NCI-H345 treated with DMSO at 0.1 percent for 48 hours (cell line): ENCODE measurements around the gene NFS1.
"Not testable (repeated sequence)": the region's sequence is repeated elsewhere in the genome, so short reads cannot be mapped to it uniquely, and the experiment has no call there.

Source experiments
- DNase-seq: peaks from one replicate; lab custom pipeline; 2025; ENCODE audit not compliant: unreplicated experiment; lab: John Stamatoyannopoulos, UW

NFS1 gene

DNA sequence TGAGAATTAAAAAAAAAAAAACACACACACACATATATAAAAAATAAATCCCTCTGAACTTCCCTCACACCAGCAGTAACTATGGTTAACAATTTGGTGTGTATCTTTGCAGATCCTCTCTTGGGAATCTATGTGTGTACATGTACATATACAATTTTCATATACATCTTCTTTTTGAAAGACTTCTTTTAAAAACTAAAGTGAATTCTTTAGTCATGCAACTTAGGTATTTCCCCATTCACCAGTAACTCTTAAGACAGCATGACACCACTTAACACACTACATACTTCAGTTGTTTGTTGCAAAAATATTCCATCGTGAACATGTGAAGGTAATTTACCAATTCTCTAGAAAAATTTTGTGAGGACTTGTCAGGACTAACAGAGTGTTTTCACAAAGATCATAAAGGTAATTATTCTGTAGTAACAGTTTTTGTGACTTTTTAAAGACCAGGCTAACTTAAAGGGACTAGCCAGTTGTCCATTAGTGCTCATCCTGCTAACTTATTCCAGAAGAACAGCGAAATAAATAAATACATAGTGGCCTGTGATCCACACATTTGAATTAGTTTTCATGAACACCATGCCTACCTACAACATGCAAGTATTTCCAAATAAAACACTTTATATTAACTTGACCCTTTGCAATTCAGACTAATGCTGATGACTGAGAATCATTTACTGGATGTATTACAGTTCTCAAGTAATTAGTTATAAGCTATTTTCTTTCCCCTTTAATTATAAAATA, 30.9 kb upstream of the NFS1 start:
- DNase-seq, result no peak

DNA sequence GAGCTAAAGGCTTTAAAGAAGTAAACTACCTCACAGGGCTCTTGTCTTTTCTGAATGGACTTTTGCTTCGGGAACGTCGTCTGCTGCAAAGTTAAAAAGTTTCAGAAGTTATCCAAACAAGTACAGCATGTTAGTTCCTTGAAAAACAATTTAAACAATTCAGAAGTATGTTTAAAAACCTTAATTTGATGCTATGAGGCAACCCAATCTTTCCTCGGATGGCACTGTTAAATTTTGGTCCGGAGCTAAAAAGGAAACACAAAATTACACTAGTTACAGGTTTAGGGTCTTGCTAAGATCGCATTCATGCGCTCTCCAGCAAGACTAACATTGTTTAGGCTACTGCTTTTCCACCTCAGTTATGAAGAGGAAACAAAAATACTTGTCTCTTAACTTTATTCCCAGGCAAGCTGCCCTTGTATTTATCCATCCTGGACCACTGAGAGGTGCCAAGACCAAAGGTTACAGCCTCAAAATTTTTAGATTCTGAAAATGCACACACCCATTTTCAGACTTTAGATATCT, 30.2 kb upstream of the NFS1 start:
- DNase-seq, result no peak

DNA sequence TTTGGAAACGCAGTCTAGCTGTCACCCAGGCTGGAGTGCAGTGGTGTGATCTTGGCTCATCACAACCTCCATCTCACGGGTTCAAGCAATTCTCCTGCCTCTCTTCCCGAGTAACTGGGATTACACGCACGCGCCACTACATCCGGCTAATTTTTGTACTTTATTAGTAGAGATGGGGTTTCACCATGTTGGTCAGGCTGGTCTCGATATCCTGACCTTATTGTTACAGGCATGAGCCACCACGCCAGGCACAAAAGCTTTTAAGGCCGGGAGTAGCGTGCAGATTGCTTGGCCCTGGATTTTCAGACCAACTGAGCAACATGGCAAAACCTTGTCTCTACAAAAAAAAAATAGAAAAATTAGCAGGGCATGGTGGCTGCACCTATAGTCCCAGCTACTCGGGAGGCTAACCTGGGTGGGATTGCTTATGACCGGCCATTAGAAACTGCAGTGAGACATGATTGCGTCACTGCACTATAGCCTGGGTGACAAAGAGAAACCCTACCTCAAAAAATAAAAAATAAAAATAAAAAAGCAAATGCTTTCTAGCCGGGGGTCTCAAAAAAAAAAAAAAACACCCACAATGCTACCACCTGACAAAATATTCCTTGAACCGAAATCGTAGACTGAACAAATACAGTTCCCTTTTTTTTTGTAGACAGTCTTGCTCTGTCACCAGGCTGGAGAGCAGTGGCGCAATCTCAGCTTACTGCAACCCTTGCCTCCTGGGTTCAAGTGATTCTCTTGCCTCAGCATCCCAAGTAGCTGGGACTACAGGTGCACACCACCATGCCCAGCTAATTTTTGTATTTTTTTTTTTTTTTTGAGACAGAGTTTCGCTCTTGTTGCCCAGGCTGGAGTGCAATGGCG, 27.9 kb upstream of the NFS1 start:
- DNase-seq, result no peak

DNA sequence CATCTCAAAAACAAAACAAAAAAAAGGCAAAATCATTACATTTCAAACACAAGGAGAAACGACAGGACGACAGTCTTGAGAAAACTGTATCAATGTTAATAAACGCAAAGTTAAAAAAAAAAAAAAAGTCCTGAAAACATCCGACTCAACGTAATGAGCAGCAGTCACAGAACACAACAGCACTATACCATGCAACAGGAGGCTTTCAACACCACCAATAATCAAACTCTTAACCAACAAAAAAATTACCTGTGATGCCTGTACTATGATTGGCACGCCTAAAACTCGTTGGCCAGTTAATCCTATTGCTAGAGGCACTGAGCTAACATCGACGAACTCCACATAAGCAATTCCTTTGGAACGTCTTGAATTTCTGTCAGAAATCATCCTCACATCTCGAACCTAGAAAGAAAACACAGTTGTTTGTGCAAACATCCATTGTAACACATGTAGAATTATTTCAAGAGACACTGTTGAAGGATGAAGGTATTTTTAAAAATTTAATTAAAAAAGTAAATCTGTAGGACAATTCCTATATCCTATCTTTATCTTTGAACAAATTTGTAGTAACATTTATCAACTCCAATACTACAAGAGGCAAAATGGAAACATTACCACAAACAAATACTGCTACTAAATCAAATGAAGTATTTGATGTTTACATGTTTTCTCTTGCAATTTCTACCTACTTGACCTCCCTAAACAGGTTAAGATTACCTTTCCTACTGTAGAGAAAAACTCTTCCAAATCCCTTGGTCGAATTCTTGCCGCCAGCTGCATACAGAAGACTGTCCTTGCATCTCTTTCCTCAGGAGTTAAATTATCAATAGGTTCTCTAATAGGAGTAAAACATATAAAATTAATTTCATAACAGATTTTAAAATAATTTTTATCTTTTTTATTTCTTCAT, 25.4 kb upstream of the NFS1 start:
- DNase-seq, result no peak

DNA sequence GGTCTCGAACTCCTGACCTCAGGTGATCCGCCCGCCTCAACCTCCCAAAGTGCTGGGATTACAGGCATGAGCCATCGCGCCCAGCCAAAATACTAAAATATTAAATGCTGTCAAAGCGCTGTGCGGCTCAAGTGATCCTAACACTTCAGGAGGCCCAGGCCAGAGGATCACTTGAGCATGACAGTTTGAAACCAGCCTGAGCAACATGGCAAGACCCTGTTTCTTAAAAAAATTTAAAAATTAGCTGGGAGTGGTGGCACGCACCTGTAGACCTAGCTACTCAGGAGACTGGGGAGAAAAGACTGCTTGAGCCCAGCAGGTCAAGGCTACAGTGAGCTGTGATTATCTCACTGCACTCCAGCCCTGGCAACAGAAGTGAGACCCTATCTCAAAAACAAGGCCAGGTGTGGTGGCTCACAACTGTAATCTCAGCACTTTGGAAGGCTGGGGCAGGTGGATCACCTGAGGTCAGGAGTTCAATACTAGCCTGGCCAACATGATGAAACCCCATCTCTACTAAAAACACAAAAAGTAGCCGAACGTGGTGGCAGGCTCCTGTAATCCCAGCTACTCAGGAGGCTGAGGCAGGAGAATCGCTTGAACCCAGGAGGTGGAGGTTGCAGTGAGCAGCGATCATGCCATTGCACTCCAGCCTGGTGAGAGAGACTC, 24.6 kb upstream of the NFS1 start:
- DNase-seq, result not testable (repeated sequence)

DNA sequence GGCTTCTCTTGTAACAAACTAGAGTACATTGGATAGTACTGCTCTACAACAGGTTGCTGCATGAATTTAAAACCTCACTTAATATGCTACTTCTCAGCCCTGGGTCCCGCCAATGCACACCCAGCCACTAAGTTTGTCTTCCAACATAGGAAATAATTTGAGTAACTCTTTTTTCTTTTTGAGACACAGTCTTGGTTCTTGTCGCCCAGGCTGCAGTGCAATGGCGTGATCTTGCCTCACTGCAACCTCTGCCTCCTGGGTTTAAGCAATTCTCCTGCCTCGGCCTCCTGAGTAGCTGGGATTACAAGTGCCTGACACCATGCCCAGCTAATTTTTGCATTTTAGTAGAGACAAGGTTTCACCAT, 24.1 kb upstream of the NFS1 start:
- DNase-seq, result not testable (repeated sequence)

DNA sequence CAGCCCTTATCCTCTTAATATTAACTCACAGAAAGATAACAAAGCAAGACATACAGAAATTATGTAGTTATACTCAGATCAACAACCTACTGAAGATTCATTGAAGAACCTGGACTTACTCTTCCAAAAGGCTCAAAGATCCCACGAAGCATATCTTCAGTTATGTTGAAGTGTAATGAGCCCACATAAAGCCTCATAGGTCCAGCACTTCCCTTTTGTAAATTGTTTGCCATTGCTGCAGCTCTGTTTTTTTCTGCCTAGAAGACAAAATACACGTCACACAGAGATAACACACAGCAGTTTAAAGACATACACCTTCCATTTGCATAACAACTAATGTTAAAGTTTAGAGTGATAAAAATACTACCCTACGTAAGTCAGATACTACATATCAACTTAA, 22.5 kb upstream of the NFS1 start:
- DNase-seq, result no peak

DNA sequence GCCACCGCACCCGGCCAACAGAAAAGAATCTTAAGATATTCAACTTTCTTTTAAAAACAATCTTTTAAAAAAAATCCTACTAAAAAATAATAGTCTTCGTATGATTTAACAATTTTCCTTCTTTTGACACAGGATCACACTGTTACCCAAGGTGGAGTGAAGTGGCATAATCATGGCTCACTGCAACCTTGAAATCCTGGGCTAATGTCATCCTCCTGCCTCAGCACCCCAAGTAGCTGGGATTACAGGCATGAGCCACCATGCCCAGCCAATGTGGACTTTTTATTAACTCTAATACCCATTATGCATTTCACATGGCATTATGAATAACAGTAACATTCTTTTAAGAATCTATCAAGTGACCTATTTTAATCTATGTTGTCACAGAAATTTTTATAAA, 22.1 kb upstream of the NFS1 start:
- DNase-seq, result no peak

DNA sequence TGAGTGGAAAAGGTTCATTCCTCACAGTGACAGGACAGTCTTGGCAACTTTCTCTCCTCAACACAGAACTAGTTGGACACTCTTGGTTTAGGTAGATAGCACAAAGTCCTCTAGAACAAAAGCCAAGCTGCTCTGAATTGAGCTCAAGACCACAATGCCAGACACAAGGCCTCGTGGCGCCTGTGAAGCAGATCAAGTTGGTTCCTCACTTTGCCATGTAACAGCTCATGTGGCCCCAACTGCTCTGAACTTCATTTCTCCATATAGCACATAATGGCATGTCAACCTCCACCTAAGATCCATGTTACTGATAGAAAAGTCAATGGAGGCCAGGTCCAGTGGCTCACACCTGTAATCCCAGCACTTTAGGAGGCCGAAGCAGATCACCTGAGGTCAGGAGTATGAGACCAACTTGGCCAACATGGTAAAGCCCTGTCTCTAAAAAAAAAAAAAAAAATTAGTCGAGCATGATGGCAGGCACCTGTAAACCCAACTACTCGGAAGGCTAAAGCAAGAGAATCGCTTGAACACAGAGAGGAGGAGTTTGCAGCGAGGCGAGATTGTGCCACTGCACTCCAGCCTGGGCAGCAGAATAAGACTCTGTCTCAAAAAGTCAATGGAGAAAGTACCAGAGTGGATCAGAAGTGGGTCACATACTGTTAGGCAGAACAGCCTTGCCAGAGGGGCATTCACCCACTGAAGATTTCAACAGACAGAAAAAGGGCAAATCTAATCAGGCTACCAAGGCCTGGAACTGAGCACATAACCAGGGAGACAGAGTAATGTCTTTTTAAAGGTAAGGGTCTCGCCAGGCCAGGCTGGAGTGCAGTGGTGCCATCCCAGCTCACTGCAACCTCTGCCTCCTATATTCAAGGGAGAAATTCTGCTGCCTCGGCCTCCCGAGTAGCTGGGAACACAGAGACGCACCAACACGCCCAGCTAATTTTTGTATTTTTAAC, 21.3 kb upstream of the NFS1 start:
- DNase-seq, result no peak

DNA sequence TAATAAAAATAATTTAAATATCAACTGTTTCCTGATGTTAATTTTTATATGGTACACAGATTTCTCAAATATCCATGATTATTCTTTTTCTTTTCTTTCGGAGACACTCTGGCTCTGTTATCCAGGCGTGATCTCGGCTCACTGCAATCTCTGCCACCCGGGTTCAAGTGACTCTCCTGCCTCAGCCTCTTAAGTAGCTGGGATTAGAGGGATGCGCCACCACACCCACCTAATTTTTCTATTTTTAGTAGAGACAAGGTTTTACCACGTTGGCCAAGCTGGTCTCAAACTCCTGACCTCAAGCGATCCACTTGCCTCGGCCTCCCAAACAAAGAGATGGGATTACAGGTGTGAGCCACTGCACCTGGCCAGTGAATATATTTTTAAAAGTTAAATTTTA, 20.6 kb upstream of the NFS1 start:
- no peak for DNase-seq

DNA sequence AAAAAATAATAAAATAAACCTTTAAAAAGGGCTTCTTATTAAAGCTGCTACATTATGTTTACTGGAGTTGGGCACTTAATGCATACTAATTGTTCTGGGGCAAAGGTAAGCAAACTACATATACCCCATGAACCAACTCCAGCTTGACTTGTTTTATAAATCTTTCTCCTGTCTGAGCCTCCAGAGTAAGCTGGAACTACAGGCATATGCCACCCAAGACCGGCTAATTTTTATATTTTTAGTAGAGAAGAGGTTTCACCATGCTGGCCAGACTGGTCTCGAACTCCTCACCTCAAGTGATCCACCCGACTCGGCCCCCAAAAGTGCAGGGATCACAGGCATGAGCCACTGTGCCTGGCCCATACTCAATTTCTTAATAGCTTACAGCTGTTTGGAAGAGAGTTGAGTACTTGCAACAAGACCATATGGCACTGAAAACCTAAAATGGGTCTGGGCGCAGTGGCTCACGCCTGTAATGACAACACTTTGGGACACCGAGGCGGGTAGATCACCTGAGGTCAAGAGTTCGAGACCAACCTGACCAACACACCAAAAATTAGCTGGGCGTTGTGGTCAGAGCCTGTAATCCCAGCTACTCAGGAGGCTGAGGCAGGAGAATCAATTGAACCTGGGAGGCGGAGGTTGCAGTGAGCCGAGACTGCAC, 20.0 kb upstream of the NFS1 start:
- no peak for DNase-seq

DNA sequence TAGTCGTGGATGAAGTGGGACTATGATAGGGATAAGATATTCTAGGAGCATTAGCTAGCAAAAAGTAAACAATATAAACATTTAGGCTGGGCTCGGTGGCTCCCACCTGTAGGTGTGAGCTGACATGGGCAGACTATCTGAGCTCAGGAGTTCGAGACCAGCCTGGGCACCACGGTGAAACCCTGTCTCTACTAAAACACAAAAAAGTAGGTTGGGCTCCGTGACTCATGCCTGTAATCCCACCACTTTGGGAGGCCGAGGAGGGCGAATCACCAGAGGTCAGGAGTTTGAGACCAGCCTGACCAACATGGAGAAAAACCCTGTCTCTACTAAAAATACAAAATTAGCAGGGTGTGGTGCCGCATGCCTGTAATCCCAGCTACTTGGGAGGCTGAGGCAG, 19.2 kb upstream of the NFS1 start:
- not testable (repeated sequence) for DNase-seq

DNA sequence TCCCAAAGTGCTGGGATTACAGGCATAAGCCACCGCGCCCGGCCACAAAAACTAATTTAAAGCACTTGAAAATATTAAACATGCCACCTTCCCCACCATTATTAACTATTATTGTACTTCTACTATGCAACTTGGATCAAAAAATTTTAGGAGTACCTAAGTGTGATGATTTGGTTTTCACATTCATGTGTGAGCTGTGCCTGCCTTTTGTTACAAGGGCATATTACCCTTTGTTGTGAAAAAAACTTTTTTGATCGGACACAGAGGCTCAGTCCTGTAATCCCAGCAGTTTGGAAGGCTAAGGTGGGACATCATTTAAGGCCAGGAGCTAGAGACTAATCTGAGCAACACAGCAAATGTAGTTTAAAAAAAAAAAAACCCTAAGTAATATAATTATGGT, 17.2 kb upstream of the NFS1 start:
- no peak for DNase-seq

DNA sequence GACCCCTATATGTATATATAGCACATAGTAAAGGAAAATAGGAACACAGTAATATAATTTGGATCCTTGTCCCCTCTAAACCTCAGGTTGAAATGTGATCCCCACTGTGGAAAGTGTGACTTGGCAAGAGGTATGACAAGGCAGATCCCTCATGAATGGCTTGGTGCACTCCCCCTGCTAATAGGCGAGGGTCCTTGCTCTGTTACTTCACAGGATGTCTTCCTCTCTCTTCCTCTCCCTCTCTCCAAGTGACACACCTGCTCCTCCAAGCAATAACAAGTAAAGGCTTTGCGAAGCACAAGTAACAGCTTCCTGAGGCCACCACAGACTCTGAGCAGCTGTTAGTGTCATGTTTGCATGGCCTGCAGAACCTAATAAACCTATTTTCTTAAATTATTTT, 16.5 kb upstream of the NFS1 start:
- DNase-seq, result no peak

DNA sequence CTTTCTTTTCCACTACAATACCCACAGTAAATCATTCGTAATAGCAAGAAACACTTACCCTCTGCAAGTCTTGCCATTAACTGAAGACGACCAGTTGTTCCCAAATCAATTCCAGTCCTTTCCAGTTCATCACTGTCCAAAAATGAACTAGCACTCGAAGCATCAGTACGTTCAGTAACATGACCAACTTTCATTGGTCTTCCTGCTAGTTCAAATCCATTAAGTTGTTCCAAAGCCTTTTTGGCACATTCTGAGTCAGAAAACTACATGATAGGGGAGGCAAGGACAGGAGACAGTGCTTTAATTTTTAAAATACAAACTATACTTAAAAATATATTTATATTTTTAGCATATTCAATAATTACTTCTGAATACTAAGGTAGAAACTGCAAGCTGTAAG, 15.0 kb upstream of the NFS1 start:
- DNase-seq, result no peak

DNA sequence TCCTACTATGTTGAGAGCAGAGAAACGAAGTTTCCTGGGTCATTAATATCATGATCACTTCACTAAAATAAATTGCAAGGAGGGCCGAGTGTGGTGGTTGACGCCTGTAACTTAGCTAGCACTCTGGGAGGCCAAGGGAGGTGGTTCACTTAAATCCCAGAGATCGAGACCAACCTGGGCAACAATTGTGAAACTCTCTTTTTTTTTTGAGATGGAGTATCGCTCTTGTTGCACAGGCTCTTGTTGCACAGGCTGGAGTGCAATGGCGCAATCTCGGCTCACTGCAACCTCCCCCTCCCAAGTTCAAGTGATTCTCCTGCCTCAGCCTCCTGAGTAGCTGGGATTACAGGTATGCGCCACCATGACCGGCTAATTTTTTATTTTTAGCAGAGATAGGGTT, 14.0 kb upstream of the NFS1 start:
- not testable (repeated sequence) for DNase-seq

DNA sequence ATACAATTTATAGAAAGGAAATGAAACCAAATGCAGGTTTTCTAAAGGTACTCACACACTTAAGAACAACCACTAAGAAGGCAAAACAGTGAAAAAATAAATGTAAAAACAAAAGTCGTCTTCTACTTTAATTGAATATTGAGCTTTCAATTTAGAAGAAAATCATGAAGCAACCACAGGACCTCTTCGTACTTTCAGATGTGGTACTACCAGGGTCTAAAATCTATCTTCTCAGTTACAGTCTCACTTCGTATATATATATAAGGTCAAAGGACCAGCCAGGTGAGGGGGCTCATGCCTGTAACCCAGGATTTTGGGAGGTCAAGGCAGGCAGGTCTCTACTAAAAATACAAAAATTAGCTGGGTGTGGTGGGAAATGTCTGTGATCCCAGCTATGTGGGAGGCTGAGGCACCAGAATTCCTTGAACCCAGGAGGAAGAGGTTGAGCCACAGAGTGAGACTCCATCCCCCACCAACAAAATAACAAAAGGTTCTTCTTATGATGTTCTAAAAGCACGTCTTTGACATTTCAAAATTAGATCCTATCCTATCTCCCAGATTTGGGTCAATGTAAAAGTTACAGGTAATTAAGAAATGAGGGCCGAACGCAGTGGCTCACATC, 12.5 kb upstream of the NFS1 start:
- no peak for DNase-seq

DNA sequence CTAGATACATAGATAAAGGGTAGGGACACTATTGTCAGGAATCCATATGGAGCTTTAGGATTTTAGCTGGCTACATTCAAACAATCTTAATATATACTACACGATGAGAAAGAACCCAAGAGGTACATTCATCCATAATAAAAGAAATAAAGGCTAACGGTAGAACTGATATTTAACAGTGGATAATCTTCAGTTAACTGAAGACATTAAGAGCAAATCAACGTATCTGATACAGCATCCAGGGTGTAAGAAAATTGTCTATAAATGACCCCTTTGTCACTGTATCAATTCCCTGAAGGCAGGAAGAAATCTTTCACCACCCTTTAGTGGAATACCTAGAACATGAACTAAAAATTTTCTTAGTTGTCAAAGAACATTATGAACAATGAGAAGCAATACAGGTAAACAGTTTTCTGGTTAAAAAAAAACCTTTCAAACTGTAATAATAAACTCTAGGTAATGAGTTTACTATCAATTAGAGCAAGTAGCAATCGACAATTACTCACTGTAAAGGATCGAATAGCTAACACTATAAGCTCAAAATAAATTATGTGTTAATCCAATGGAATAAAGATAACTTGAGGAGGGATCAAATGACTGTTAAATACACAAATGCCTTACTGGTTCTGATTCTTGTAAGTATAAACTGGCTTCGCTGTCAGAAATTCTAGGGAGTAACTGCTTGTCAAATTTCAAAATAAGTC, 11.9 kb upstream of the NFS1 start:
- DNase-seq, result no peak
